GM23338 (cell line): ENCODE measurements around the gene VSX1. TPM values are rescaled to one million over a fixed set of nuclear protein-coding genes. Genes with fewer than 3 reads are reported as not detected.
A peak's percentile ranks its signal among the peaks of the same experiment; 100 is the strongest.

Experiments used
- ATAC-seq: fragments of 200-7000 bp; cut with Tn5 transposase; 3 replicates; pipeline ENCODE4 v1.9.1; 2020
- DNase-seq: peaks from one replicate; pipeline ENCODE4 v3.0.0-alpha.2; 2015; ENCODE audit warnings: low spot score
- H2AFZ ChIP-seq: fragments of 200-600 bp; sonication (generic); 2 replicates; pipeline ENCODE4 v1.8.0; 2016; ENCODE audit warnings: antibody characterized with exemption, mild to moderate bottlenecking, moderate library complexity
- H3F3A ChIP-seq: fragments of 200-600 bp; sonication (generic); replicated peaks from 2 replicates; pipeline ENCODE4 v1.8.0; 2017; ENCODE audit warnings: antibody characterized with exemption, mixed run types, low read depth
- H3K27ac ChIP-seq: fragments of 200-600 bp; sonication (generic); 2 replicates; pipeline ENCODE4 v1.6.1; 2016; ENCODE audit warnings: low read depth
- H3K27me3 ChIP-seq: fragments of 200-600 bp; sonication (generic); 2 replicates; pipeline ENCODE4 v1.8.0; 2016; ENCODE audit warnings: mild to moderate bottlenecking, mixed run types, moderate library complexity; ENCODE audit not compliant: insufficient read depth
- H3K36me3 ChIP-seq: fragments of 200-600 bp; sonication (generic); 2 replicates; pipeline ENCODE4 v1.8.0; 2016; ENCODE audit warnings: mild to moderate bottlenecking; ENCODE audit not compliant: insufficient read depth
- H3K4me1 ChIP-seq: fragments of 200-600 bp; sonication (generic); 2 replicates; pipeline ENCODE4 v1.8.0; 2016; ENCODE audit warnings: mild to moderate bottlenecking, moderate library complexity; ENCODE audit not compliant: insufficient read depth
- H3K4me2 ChIP-seq: fragments of 200-600 bp; sonication (generic); 2 replicates; pipeline ENCODE4 v1.7.1; 2017; ENCODE audit warnings: mixed run types
- H3K4me3 ChIP-seq: fragments of 200-600 bp; sonication (generic); 2 replicates; pipeline ENCODE4 v1.6.1; 2016; ENCODE audit warnings: mixed run types
- H3K79me2 ChIP-seq: fragments of 200-600 bp; sonication (generic); replicated peaks from 2 replicates; pipeline ENCODE4 v1.8.0; 2017; ENCODE audit warnings: mild to moderate bottlenecking; ENCODE audit not compliant: insufficient read depth
- H3K9me2 ChIP-seq: fragments of 200-600 bp; sonication (generic); 2 replicates; pipeline ENCODE4 v1.8.0; 2017; ENCODE audit not compliant: insufficient read depth
- H4K20me1 ChIP-seq: fragments of 200-600 bp; sonication (generic); replicated peaks from 2 replicates; pipeline ENCODE4 v1.8.0; 2017; ENCODE audit warnings: mild to moderate bottlenecking; ENCODE audit not compliant: insufficient read depth
- H3K27ac Mint-ChIP-seq: 2 replicates; pipeline ENCODE4 v1.8.0; 2020; ENCODE audit warnings: inconsistent platforms, mild to moderate bottlenecking, moderate library complexity, mixed read lengths
- H3K27me3 Mint-ChIP-seq: 3 replicates; pipeline ENCODE4 v1.8.0; 2022; ENCODE audit warnings: low read depth, mild to moderate bottlenecking, moderate library complexity, mixed read lengths, inconsistent platforms; ENCODE audit not compliant: insufficient read depth, poor library complexity
- H3K36me3 Mint-ChIP-seq: 3 replicates; pipeline ENCODE4 v1.8.0; 2021; ENCODE audit warnings: low read depth, mild to moderate bottlenecking, inconsistent platforms, moderate library complexity, mixed read lengths
- H3K4me1 Mint-ChIP-seq: 3 replicates; pipeline ENCODE4 v1.8.0; 2020; ENCODE audit warnings: mild to moderate bottlenecking, inconsistent platforms, mixed read lengths
- H3K4me3 Mint-ChIP-seq: 3 replicates; pipeline ENCODE4 v1.8.0; 2021; ENCODE audit warnings: moderate library complexity, mild to moderate bottlenecking, inconsistent platforms, mixed read lengths
- H3K9me3 Mint-ChIP-seq: 3 replicates; pipeline ENCODE4 v1.8.0; 2020; ENCODE audit warnings: moderate library complexity, mild to moderate bottlenecking, inconsistent platforms, mixed read lengths
- CREB1 ChIP-seq: fragments of 250-450 bp; sonication (Bioruptor Pico); IDR thresholded peaks from 2 replicates; pipeline ENCODE4 v1.5.0; 2020; ENCODE audit warnings: low read depth, mild to moderate bottlenecking, moderate library complexity
- ETS1 ChIP-seq: IDR thresholded peaks from 2 replicates; pipeline ENCODE4 v1.6.1; 2016; ENCODE audit warnings: antibody characterized with exemption
- EZH2 ChIP-seq: fragments of 200-600 bp; sonication (generic); IDR thresholded peaks from one replicate; pipeline ENCODE4 v1.8.0; 2017; ENCODE audit warnings: antibody characterized with exemption, mild to moderate bottlenecking, low read depth; ENCODE audit not compliant: unreplicated experiment
- EZH2phosphoT487 ChIP-seq: fragments of 200-600 bp; sonication (generic); IDR thresholded peaks from one replicate; pipeline ENCODE4 v1.8.1; 2018; ENCODE audit warnings: antibody characterized with exemption; ENCODE audit not compliant: unreplicated experiment
- JUNB ChIP-seq: IDR thresholded peaks from one replicate; pipeline ENCODE4 v1.6.1; 2016; ENCODE audit warnings: antibody characterized with exemption; ENCODE audit not compliant: unreplicated experiment
- POLR2AphosphoS5 ChIP-seq: IDR thresholded peaks from 2 replicates; pipeline ENCODE4 v1.6.1; 2016; ENCODE audit warnings: antibody characterized with exemption, low read depth
- STAT1 ChIP-seq: IDR thresholded peaks from one replicate; pipeline ENCODE4 v1.6.1; 2016; ENCODE audit warnings: antibody characterized with exemption; ENCODE audit not compliant: unreplicated experiment
- ZNF331 ChIP-seq: fragments of 250-450 bp; sonication (Bioruptor Pico); IDR thresholded peaks from 2 replicates; pipeline ENCODE4 v1.5.0; 2020; ENCODE audit warnings: low read depth, mild to moderate bottlenecking, moderate library complexity
- ZNF462 ChIP-seq: fragments of 250-450 bp; sonication (Bioruptor Pico); IDR thresholded peaks from 2 replicates; pipeline ENCODE4 v1.5.0; 2020; ENCODE audit warnings: mild to moderate bottlenecking, moderate library complexity
- polyA plus RNA-seq: library from polyadenylated mRNA; unstranded; fragments of >200 nt; fragmentation: Nextera tagmentation; extraction: Ambion mirVana; gene quantifications from 2 replicates; pipeline ENCODE4 v1.2.1, GENCODE V29; 2016
- total RNA-seq: library from RNA; depleted of rRNA; stranded (reverse); fragments of >200 nt; shearing (Covaris generic); gene quantifications from 2 replicates; pipeline ENCODE4 v1.2.3, GENCODE V29; 2014

VSX1 gene
- total and polyA plus RNA-seq, 2 experiments from 2014 or later = 0.73 TPM; not detected in 1

GRCh38 chr20:25058847-25059810 lies 22.8 kb downstream of the VSX1 start (continued):
- no peak for TF ChIP-seq ZNF462 (CRISPR knock-in tag)

GRCh38 chr20:25058051-25058846 lies 23.7 kb downstream of the VSX1 start, which contains the start of gene ACSS1:
ACSS1 (minus strand) TSS chr20:25058139; CDS start chr20:25058102, 37 bp downstream.
- ATAC-seq = peak; percentile 53
- H3K79me2 ChIP-seq = no peaks in the 10 kb centered on the region
- peaks cover 75% of the 10 kb centered on the region for H3K27me3 ChIP-seq
- peak within 1 kb of the TSS; percentile 86 for H3K4me2 ChIP-seq
- Mint-ChIP-seq H3K27ac (no peak within 1 kb of the TSS), H3K9me3 (no peaks in the 10 kb centered on the region), H3K27me3 (peaks cover 64% of the 10 kb centered on the region), H3K4me1 (peaks cover 4% of the 10 kb centered on the region; the same call in 2 of the 3 replicates), H3K36me3 (no peaks in the 10 kb centered on the region), H3K4me3 (peak within 1 kb of the TSS; percentile 68)
- H2AFZ ChIP-seq = peak within 1 kb of the TSS; percentile 97
- H3F3A ChIP-seq = no peaks in the 10 kb centered on the region
- peak; percentile 74 for DNase-seq
- no peaks in the 10 kb centered on the region for H4K20me1 ChIP-seq
- no peak within 1 kb of the TSS for H3K27ac ChIP-seq
- no peak for TF ChIP-seq ZNF331
- no peak for TF ChIP-seq EZH2phosphoT487
- TF ChIP-seq JUNB = no peak
- TF ChIP-seq POLR2AphosphoS5 = no peak
- no peak for TF ChIP-seq EZH2
- TF ChIP-seq ETS1 = no peak
- TF ChIP-seq STAT1 = no peak
- no peak for TF ChIP-seq CREB1 (CRISPR knock-in tag)
- peak within 1 kb of the TSS; percentile 69 for H3K4me3 ChIP-seq
- H3K4me1 ChIP-seq = peaks cover 4% of the 10 kb centered on the region; the same call in 1 of the 2 replicates
- H3K9me2 ChIP-seq = no peaks in the 10 kb centered on the region
- no peaks in the 10 kb centered on the region for H3K36me3 ChIP-seq
